ENCODE measurements around the gene VPS29.
A peak's percentile ranks its signal among the peaks of the same experiment; 100 is the strongest.
"Not testable (repeated sequence)": the region's sequence is repeated elsewhere in the genome, so short reads cannot be mapped to it uniquely, and the experiment has no call there.

The VPS29 gene

DNA sequence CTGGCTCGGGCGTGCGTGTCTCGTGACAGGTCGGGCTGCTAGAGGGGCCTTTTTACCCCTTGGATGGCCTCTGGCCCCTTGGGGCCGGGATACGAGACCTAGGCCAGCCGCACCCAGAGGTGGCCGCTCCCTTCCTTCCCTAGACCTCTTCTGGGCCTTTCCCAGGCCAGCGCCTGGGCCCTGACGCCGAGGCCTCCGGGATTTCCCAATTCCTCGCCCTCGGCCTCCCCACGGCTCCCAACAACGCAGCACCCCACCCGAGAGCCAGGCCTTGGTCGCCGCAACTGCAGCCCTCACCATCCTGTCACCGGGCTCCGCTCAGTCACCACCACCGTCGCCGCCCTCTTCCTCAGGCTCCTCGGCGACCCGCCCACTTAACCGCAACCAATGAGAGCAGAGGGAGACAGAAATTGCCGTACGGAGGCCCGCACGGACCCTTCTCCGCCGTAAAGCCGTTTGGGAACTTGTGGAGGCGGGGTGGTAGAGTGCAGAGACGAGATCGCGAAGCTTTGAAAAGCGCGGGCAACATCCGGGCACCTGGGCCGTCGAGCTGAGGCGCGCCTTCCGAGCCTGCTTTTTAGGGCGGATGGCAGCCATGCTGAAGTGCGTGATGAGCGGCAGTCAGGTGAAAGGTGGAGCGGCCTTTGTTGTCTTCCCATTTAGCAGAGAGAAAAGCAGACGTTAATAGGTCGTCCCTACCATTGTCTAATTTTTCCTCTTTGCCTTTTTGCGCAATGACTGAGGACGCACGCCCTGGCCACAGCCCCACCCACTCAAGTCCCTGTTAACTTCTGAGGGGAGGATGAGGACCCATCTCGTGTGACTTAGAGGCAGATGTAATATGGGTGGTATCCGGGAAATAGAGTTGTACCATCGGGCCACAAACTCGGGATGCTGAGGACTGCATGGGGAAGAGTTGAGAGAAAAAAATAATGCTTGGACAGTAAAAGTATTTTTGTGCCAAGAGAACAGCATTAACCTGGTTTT lies at the start of gene VPS29, which contains the start of gene RAD9B:
TSS of gene VPS29 (minus strand) at position 360 of the 987 bp plus-strand sequence. CDS start at position 300, 60 bp downstream.
TSS of gene RAD9B (plus strand) at position 580 of the 987 bp plus-strand sequence. CDS start at position 587, 7 bp downstream.
- DNase-seq (ENCODE audit: low read depth, low spot score) = peak; percentile 96

DNA sequence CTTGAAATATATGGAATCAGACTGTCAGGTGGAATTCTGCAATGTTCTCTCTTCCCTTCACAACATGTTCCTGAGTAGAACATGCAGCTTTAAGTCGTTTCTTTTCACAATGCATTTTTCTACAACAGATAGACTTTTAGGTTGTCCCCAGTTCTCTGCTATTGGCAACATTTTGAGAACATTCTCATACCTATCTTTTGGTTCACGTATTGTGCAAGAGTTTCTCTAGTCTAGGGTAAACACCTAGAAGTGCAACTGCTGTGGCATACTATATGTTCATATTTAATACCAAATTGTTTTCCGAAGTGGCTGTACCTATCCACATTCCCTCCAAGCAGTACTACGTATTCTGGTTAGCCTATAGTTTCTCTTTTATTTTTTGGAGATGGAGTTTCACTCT lies 49.1 kb upstream of the VPS29 start:
- DNase-seq (ENCODE audit: low read depth, low spot score) = no peak

GRCh38 chr12:110549716-110550115 lies 47.8 kb upstream of the VPS29 start:
- DNase-seq (ENCODE audit: low read depth, low spot score) = no peak

GRCh38 chr12:110548678-110549077 lies 46.8 kb upstream of the VPS29 start:
- DNase-seq (ENCODE audit: low read depth, low spot score) = no peak

DNA sequence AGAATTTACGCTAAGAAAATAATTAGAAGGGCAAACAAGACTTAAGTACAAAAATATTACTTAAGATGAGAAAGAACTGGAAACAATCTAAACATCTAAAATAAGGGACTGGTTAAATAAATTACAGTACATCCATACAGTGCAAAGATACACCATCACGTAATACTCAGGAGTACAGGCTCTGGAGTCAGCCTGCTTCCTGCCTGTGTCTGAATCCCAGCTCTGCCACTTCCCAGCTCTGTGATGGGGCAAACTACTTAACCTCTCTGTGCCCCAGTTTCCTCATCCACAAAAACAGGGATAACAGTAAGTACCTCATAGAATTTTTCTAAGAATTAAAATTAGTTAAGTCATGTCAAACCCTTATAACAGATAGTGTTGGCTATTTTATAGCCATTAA lies 45.2 kb upstream of the VPS29 start:
- DNase-seq (ENCODE audit: low read depth, low spot score) = no peak

DNA sequence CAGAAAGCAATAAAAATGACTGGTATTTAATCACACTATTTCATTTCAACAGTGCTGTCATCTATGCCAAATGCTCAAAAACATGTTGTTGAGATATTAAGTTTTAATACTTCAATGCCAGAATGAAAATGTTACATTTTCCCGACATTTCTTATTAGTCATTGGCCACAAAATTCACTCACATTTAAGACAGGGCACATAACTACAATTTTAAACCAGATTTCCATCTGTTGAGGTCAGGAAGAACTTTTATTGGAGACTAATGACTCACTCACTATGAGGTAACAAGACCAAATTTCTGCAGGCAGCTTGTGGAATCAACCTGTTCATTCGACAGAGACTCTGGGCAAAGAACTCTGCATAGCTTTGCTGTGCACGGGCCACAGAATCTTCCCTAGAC lies 44.4 kb upstream of the VPS29 start:
- DNase-seq (ENCODE audit: low read depth, low spot score) = no peak

GRCh38 chr12:110545812-110546211 lies 43.9 kb upstream of the VPS29 start:
- DNase-seq (ENCODE audit: low read depth, low spot score) = no peak

DNA sequence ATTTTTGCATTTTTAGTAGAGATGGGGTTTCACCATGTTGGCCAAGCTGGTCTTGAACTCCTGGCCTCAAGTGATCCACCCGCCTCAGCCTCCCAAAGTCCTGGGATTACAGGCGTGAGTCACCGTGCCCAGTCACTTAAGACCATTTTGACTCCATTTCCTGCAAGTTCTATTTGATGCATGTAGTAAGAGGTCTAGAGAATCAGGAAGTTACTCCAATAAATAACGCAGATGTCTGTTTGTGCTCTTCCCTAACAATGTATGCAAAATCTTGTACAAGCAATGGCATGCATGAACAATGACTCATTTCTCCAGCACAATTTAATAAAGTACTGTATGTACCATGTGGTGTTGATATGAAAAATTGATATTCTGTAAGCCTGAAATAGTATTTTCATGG lies 43.3 kb upstream of the VPS29 start:
- DNase-seq (ENCODE audit: low read depth, low spot score) = not testable (repeated sequence)

GRCh38 chr12:110543965-110544364 lies 42.1 kb upstream of the VPS29 start:
- DNase-seq (ENCODE audit: low read depth, low spot score) = no peak

GRCh38 chr12:110543252-110543959 lies 41.5 kb upstream of the VPS29 start:
- no peak for DNase-seq (ENCODE audit: low read depth, low spot score)

DNA sequence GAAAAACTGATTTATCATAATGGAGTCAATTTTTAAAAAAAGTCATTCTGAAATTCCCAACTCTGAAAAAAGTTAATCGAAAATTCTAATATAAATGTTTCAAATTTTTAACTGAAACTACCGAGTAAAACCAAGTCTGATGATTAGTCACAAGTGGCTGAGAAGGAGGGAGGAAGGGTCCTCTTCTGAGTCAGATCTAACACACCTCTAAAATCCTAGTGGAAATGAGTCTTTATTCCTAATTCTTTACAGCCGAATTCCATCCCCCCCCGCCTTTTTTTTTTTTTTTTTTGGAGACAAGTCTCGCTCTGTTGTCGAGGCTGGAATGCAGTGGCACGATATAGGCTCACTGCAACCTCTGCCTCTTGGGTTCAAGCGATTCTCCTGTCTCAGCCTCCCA lies 38.1 kb upstream of the VPS29 start:
- DNase-seq (ENCODE audit: low read depth, low spot score) = no peak

- no peak for DNase-seq (ENCODE audit: low read depth, low spot score)
These were observed 37.1 kb upstream of the VPS29 start for GRCh38 chr12:110538869-110539622.

- no peak for DNase-seq (ENCODE audit: low read depth, low spot score)
These were observed 35.9 kb upstream of the VPS29 start for GRCh38 chr12:110537605-110538409.

GRCh38 chr12:110536834-110537604 lies 35.1 kb upstream of the VPS29 start:
- no peak for DNase-seq (ENCODE audit: low read depth, low spot score)

- DNase-seq (ENCODE audit: low read depth, low spot score) = no peak
These were observed 32.9 kb upstream of the VPS29 start for GRCh38 chr12:110534811-110535210.

GRCh38 chr12:110533607-110534006 lies 31.7 kb upstream of the VPS29 start:
- no peak for DNase-seq (ENCODE audit: low read depth, low spot score)

DNA sequence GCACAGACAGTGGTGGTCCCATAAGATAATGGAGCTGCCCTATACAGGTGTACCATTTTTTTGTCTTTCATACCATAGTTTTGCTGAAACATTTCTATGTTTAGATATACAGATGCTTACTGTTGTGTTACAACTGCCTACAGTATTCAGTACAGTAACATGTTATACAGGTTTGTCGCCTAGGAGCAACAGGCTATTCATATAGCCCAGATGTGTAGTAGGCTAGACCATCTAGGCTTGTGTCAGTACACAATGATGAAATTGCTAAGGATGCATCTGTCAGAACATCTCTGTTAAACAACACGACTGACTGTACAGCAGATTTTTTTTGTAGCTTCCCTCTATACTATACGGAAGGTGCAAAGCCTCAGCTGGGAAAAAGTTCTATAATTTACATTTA lies 30.7 kb upstream of the VPS29 start:
- no peak for DNase-seq (ENCODE audit: low read depth, low spot score)

DNA sequence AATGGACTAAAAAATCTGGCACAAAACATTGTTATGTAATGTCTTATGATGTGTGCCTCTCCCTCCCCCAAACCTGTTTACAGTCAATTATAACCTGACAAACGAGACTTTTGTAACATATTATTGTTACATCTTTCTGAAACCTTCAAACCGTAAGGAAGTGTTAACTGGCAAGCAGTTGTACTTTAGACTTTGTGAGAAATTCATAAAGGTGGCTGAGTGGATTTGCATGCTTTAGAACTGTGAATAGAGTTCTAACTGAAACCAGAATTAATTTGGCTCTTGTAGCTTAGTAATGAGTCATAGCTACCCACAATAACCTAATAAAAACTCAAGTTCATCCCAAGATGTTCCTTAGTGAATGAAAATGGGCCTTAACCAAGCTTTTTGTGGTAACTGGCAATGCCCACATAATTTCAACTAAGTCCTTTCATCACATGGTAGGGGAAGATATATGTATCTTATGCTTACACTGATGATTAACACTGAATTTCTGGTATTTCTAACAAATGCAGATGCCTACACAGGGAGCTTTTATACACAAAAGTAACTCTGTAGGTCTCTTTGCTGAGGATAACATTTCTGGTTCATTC lies 29.9 kb upstream of the VPS29 start:
- DNase-seq (ENCODE audit: low read depth, low spot score) = no peak

DNA sequence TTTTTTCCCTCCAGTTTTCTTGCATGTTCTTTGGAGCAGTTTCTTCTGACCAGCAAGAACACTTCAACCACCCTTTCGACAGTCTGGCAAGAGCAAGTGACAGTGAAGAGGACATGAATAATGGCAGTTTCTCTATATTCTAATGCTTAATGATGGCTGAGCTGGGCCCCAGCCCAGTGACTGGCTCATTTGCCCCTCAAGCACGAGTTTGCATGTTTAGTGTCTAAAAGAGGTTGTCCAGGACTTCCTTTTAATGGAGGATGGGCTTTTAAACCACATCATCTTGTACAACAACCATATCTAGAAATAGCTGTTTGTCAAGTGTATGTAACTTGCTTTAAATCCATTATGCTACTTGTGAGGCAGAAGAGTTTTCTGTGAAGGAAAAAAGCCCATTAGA lies 28.6 kb upstream of the VPS29 start:
- no peak for DNase-seq (ENCODE audit: low read depth, low spot score)

All from iPS DF 19.7 (cell line).